HCT116 (cell line): ENCODE data around the gene ZHX3.

Source experiments
- CTCF ChIP-seq, 3 experiments: fragments of 200-600 bp in 1 of 3; sonication (generic) in 1 of 3; IDR thresholded peaks in 2 of 3; conservative IDR thresholded peaks in 1 of 3; 2 replicates each; pipeline ENCODE4 v1.5.1; 2012 to 2017; ENCODE audit warnings: low read depth in 2 of 3, low read length in 2 of 3, antibody characterized with exemption in 1 of 3, borderline replicate concordance in 1 of 3, control low read depth in 1 of 3, mild to moderate bottlenecking in 1 of 3, mixed read lengths in 1 of 3, mixed run types in 1 of 3, moderate library complexity in 1 of 3; ENCODE audit not compliant: insufficient read depth in 1 of 3
- EZH2phosphoT487 ChIP-seq: fragments of 200-600 bp; IDR thresholded peaks from 2 replicates; pipeline ENCODE4 v1.6.1; 2018; ENCODE audit warnings: antibody characterized with exemption, borderline replicate concordance
- RAD21 ChIP-seq: IDR thresholded peaks from 2 replicates; pipeline ENCODE4 v1.6.1; 2012; ENCODE audit warnings: low read depth, mild to moderate bottlenecking

- no peak for TF ChIP-seq RAD21
- TF ChIP-seq EZH2phosphoT487: no peak
- TF ChIP-seq CTCF (IDR thresholded peaks at IDR 0.05 in 2 of 3, conservative IDR thresholded peaks at IDR 0.05 in 1 of 3; ENCODE audit: borderline replicate concordance in 1 of 3, insufficient read depth in 1 of 3, low read depth in 2 of 3, low read length in 2 of 3): no peak
These were observed 25.2 kb upstream of the ZHX3 start for GRCh38 chr20:41342474-41343464.
